ENCODE results near the gene SLC44A2.

SLC44A2 gene

DNA sequence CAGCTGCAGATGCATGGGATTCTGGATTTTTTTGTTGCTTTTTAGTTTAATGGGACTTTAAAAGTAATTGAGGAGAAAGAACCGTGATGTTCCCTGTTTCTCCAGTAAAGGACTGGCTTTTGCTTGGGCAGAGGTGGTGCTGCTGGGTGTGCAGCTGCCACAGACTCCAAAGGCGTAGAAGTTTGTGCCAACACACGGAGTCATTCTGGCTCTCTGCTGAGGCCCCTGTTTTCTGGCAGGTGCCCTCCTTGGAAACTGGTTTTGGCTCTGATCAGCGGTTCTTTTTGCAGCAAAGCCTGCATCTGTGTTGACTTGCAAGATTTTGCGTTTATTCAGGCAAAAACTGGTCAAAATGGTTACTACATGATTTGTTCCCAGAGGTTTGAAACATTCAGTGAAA, 59.9 kb downstream of the SLC44A2 start:
- TF ChIP-seq, protein P1, sequence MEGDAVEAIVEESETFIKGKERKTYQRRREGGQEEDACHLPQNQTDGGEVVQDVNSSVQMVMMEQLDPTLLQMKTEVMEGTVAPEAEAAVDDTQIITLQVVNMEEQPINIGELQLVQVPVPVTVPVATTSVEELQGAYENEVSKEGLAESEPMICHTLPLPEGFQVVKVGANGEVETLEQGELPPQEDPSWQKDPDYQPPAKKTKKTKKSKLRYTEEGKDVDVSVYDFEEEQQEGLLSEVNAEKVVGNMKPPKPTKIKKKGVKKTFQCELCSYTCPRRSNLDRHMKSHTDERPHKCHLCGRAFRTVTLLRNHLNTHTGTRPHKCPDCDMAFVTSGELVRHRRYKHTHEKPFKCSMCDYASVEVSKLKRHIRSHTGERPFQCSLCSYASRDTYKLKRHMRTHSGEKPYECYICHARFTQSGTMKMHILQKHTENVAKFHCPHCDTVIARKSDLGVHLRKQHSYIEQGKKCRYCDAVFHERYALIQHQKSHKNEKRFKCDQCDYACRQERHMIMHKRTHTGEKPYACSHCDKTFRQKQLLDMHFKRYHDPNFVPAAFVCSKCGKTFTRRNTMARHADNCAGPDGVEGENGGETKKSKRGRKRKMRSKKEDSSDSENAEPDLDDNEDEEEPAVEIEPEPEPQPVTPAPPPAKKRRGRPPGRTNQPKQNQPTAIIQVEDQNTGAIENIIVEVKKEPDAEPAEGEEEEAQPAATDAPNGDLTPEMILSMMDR (IDR thresholded peaks at IDR 0.05; ENCODE audit: low read depth, low read length): no peak
- no peak overlapping the region for H3K4me3 ChIP-seq (ENCODE audit: low read depth, low read length)
- H3K36me3 ChIP-seq: peaks cover 96% of the 10 kb centered on the region
- no peaks in the 10 kb centered on the region for H3K27me3 ChIP-seq
- no peaks in the 10 kb centered on the region for H3K9me3 ChIP-seq
- no peaks in the 10 kb centered on the region for H3K4me1 ChIP-seq
- no peak for DNase-seq

DNA sequence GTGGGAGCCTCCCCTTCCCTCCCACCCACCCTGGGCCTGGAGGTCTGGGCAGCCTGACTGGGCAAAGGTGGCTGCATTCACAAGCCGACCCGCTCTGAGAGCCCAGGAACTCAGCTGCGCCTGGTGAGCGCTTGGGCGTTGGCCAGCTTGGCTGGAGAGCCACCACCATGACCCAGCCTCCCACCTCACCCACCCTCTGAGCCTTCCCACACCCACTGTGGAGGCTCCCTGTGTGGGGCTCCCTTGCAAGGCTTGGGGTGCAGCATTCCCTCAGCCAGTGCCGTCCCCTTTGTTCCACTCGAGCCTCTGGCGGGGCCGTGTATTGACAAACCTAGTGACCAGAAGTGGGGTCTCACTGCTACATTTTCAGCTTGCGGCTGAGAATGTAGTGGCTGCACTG, 60.8 kb downstream of the SLC44A2 start:
- Histone ChIP-seq H3K9me3 (no peaks in the 10 kb centered on the region), H3K36me3 (peaks cover 96% of the 10 kb centered on the region), H3K27me3 (no peaks in the 10 kb centered on the region), H3K4me3 (ENCODE audit: low read depth, low read length) (no peak overlapping the region), H3K4me1 (no peaks in the 10 kb centered on the region)
- DNase-seq: no peak
- TF ChIP-seq, protein P1 (IDR thresholded peaks at IDR 0.05; ENCODE audit: low read depth, low read length): no peak

DNA sequence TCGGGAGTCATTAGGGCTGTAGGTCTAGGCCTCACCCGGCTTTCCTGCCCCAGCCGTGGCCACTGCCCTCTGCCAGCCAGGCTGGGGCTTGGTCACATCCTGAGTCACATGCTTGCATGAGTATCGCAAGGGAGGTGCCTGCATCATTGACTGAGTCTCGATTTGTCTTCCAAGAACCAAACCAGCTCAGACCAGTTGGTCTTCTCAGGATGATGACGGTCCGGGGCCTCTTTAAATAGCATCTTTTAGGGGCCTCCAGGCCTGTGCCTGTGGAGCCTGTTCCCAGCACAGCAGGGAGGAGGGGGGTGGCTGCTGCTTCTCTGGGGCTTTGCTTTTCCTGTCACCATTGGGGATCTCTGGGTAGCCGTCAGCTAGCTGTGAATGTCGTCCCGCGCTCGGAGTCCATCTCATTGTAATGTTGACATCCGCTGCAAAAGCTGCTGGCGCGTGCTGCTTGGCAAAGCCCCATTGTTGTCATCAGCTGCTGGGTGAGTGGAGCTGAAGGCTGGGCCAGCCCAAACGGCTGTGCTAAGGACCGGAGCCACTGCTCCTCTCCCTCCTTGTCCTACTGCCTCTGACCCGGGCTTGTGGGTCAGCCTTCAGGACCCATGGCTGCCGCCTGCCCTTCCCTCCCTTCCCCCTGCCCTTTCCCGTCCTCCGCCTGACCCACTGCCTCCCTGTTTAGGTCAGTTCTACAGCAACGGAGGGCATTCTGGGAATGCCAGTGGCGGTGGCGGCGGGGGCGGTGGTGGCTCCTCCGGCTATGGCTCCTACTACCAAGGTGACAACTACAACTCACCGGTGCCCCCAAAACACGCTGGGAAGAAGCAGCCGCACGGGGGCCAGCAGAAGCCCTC, 61.5 kb downstream of the SLC44A2 start:
- no peaks in the 10 kb centered on the region for H3K9me3 ChIP-seq
- no peak for DNase-seq
- H3K4me1 ChIP-seq: no peaks in the 10 kb centered on the region
- peaks cover 96% of the 10 kb centered on the region for H3K36me3 ChIP-seq
- TF ChIP-seq, protein P1 (IDR thresholded peaks at IDR 0.05; ENCODE audit: low read depth, low read length): no peak
- H3K4me3 ChIP-seq (ENCODE audit: low read depth, low read length): no peak overlapping the region
- H3K27me3 ChIP-seq: no peaks in the 10 kb centered on the region

DNA sequence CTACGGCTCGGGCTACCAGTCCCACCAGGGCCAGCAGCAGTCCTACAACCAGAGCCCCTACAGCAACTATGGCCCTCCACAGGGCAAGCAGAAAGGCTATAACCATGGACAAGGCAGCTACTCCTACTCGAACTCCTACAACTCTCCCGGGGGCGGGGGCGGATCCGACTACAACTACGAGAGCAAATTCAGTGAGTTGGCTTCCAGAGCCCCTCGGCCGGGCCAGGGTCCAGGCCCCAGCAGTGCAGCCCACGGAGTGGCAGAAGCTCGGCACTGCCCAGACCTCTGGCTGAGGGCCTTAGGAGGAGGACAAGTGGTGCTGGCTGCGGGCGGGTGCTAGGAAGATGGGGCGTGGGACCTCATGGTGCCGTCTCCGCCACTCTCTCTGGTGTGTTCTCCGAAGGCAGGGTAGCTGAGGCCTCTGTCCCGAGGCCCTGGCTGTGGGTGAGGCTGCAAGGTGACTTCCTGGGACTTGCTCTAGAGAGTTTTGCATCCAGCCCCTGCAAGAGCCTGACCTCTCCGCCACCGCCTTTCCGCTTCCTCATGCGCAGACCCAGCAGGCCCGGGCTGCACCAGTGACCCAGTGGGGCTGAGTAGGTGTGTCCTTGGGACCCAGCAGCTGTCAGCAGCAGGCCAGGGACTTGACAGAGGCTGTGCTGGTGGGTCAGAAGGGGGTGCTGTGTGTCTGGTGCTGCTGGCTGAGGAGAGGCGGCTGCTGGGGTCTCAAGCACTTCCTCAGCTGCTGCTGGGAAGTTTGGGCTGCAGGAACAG, 62.4 kb downstream of the SLC44A2 start:
- H3K9me3 ChIP-seq: no peaks in the 10 kb centered on the region
- H3K4me1 ChIP-seq: no peaks in the 10 kb centered on the region
- no peak overlapping the region for H3K4me3 ChIP-seq (ENCODE audit: low read depth, low read length)
- H3K36me3 ChIP-seq: peaks cover 96% of the 10 kb centered on the region
- no peak for DNase-seq
- TF ChIP-seq, protein P1 (IDR thresholded peaks at IDR 0.05; ENCODE audit: low read depth, low read length): no peak
- no peaks in the 10 kb centered on the region for H3K27me3 ChIP-seq

DNA sequence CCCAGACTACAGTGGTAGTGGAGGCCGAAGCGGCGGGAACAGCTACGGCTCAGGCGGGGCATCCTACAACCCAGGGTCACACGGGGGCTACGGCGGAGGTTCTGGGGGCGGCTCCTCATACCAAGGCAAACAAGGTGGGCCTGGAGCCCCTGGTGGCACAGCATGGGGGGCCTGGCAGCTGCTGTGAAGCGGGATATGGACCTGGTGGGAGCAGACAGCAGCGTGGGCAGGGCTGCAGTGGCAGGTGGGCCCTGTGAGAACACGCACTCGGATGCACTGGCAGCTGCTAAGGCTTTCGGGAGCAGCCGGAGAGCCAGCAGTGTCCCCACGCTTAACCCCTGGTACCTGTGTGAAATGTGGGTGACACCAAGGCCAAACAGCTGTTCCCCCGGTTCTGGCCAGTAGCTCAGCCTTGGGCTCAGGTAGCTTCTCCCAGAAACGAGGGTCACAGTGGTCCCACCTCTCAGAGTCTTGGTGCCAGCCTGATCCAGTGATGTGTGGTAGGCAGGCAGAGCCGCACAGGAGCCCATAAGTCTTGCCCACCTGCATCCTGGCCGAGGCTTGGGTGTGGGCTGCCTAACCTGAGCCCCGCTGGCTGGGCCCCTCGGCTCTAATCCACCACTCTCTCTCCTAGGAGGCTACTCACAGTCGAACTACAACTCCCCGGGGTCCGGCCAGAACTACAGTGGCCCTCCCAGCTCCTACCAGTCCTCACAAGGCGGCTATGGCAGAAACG, 63.4 kb downstream of the SLC44A2 start:
- Histone ChIP-seq H3K9me3 (no peaks in the 10 kb centered on the region), H3K27me3 (no peaks in the 10 kb centered on the region), H3K36me3 (peaks cover 90% of the 10 kb centered on the region), H3K4me1 (no peaks in the 10 kb centered on the region), H3K4me3 (ENCODE audit: low read depth, low read length) (no peak overlapping the region)
- TF ChIP-seq, protein P1 (IDR thresholded peaks at IDR 0.05; ENCODE audit: low read depth, low read length): no peak
- DNase-seq: no peak
